Peyer's patch (tissue), 4 donors: ENCODE measurements around the gene RAD51B. TPM values are rescaled to one million over a fixed set of nuclear protein-coding genes. Genes with fewer than 3 reads are reported as not detected.

Experiments used
- DNase-seq, 3 donors: peaks; one replicate each; pipeline ENCODE4 v3.0.0-alpha.2; 2017 to 2019
- H3K27ac ChIP-seq, 4 donors: fragments of 200-600 bp; sonication (generic); one replicate each; pipeline ENCODE4 v1.5.1; 2016 to 2019
- H3K27me3 ChIP-seq, 2 donors: fragments of 200-600 bp; sonication (generic); one replicate each; pipeline ENCODE4 v1.5.1; 2019
- H3K36me3 ChIP-seq, 3 donors: fragments of 200-600 bp; sonication (generic); one replicate each; pipeline ENCODE4 v1.5.1; 2016 to 2019
- H3K4me1 ChIP-seq, 4 donors: fragments of 200-600 bp; sonication (generic); one replicate each; pipeline ENCODE4 v1.5.1; 2016 to 2019
- H3K4me3 ChIP-seq, 4 donors: fragments of 200-600 bp; sonication (generic); 1 replicate in 3 of 4; 2 replicates in 1 of 4; pipeline ENCODE4 v1.5.1; 2016 to 2019; ENCODE audit warnings: mild to moderate bottlenecking in 1 of 4
- H3K9me3 ChIP-seq, 4 donors: fragments of 200-600 bp; sonication (generic); one replicate each; pipeline ENCODE4 v1.5.1; 2016 to 2019; ENCODE audit warnings: mild to moderate bottlenecking in 1 of 4
- POLR2A ChIP-seq, 2 donors: fragments of 450-650 bp; IDR thresholded peaks; one replicate each; pipeline ENCODE4 v1.5.1; 2017; ENCODE audit warnings: antibody characterized with exemption in 2 of 2, mild to moderate bottlenecking in 2 of 2, moderate library complexity in 2 of 2
- total RNA-seq, 4 donors: library from RNA; depleted of rRNA; stranded (reverse); fragments of >200 nt; gene quantifications; one replicate each; pipeline ENCODE4 v1.1.0, GENCODE V29; 2016
- TF ChIP-seq, protein P1 (sequence below), 6 experiments: fragments of 450-650 bp in 4 of 6; fragments of 200-600 bp in 2 of 6; sonication (generic) in 1 of 6; IDR thresholded peaks; one replicate each; pipeline ENCODE4 v1.5.1; 2017 to 2019; ENCODE audit warnings: antibody characterized with exemption in 6 of 6, mild to moderate bottlenecking in 3 of 6, moderate library complexity in 1 of 6

Gene RAD51B
- total RNA-seq, 4 donors from 2014 or later: 12.6 to 103 (median 33.1) TPM

DNA sequence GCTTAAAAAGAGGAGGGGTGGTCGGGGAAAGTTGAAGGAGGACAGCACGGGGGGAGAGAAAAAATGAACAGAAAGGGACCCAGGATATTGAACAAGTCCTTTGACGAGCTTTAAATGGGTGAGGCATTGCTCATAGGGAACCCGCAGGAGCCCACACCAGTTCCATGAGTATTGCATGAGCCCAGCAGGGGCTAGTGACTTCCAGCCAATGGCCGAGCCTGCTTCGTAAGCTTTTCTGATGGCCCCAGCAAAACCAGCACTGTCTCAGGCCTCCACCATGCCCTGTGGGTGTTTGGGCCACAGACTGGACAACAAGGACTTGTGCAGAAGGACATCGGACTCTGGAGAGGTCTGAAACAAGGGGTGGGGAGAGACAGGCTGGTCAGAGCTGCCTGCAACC lies 863.7 kb downstream of the RAD51B start:
- H3K27ac ChIP-seq: peak overlapping the region; percentile 62 to 83 (median 76)
- DNase-seq: no peak
- peaks cover 0 to 38% (median 32%) of the 10 kb centered on the region in 4 donors for H3K4me1 ChIP-seq
- H3K36me3 ChIP-seq: no peaks in the 10 kb centered on the region
- H3K9me3 ChIP-seq: no peaks in the 10 kb centered on the region
- H3K27me3 ChIP-seq: no peaks in the 10 kb centered on the region
- TF ChIP-seq, protein P1, sequence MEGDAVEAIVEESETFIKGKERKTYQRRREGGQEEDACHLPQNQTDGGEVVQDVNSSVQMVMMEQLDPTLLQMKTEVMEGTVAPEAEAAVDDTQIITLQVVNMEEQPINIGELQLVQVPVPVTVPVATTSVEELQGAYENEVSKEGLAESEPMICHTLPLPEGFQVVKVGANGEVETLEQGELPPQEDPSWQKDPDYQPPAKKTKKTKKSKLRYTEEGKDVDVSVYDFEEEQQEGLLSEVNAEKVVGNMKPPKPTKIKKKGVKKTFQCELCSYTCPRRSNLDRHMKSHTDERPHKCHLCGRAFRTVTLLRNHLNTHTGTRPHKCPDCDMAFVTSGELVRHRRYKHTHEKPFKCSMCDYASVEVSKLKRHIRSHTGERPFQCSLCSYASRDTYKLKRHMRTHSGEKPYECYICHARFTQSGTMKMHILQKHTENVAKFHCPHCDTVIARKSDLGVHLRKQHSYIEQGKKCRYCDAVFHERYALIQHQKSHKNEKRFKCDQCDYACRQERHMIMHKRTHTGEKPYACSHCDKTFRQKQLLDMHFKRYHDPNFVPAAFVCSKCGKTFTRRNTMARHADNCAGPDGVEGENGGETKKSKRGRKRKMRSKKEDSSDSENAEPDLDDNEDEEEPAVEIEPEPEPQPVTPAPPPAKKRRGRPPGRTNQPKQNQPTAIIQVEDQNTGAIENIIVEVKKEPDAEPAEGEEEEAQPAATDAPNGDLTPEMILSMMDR (IDR thresholded peaks at IDR 0.05): no peak
- TF ChIP-seq POLR2A (IDR thresholded peaks at IDR 0.05): no peak
- H3K4me3 ChIP-seq: no peak overlapping the region

DNA sequence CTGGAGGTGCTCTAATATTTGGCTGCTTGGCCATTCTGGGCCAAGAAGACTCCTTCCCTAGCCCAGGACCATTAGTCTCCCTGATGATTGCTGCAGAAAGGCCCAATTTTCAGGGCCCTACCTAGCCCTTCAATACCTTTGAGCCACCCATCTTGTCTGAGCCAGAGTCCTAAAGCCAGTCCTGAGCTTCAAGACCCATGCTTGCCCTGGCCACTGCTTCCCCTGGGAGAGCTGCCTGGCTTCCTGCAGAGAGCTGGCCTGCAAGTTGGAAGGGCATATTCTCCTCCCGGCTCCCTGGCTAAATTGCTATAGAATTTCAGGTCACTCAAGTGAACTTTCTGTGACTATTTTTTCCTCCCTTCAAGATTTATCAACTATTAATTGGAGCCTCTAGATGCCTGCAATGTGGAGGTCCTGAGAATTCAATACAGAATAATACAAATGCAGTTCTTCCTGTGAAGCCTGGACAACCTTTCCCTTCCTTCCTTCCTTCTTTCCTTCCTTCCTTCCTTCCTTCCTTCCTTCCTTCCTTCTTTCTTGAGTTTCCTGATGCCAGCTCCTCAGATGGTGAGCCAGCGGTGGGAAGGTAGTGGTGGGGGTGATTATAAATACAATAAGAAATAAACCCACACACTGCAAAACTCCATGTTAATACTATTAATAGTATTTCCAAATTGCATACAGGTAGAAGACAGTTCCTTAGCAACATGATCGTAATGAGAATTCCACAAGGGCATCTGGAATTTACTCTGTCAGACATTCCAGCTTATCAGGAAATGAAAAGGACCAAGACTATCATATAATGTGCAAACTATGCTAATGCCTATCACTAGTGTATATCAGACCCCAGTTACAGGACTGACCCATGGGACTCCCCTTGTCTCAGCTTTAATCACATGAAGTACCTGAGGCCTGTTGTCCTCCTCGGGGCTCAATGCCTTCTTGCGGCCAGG lies 865.2 kb downstream of the RAD51B start:
- Histone ChIP-seq H3K27ac (peak overlapping the region; percentile 58 to 83 (median 80)), H3K4me3 (no peak overlapping the region), H3K27me3 (no peaks in the 10 kb centered on the region), H3K36me3 (no peaks in the 10 kb centered on the region), H3K4me1 (peaks cover 0 to 44% (median 37%) of the 10 kb centered on the region in 4 donors), H3K9me3 (no peaks in the 10 kb centered on the region)
- TF ChIP-seq POLR2A (IDR thresholded peaks at IDR 0.05): no peak
- TF ChIP-seq, protein P1 (IDR thresholded peaks at IDR 0.05): no peak
- DNase-seq: peak in 1 of 3 donors; percentile 47

GRCh38 chr14:68685419-68686204 lies 866.0 kb downstream of the RAD51B start:
- DNase-seq: peak in 2 of 3 donors; percentile 89 to 93

GRCh38 chr14:68686205-68686465 lies 866.6 kb downstream of the RAD51B start:
- H3K36me3 ChIP-seq: no peaks in the 10 kb centered on the region
- H3K4me3 ChIP-seq: no peak overlapping the region
- peaks cover 0 to 41% (median 34%) of the 10 kb centered on the region in 4 donors for H3K4me1 ChIP-seq
- peak overlapping the region; percentile 58 to 83 (median 80) for H3K27ac ChIP-seq
- H3K9me3 ChIP-seq: no peaks in the 10 kb centered on the region
- no peak for DNase-seq
- TF ChIP-seq, protein P1 (IDR thresholded peaks at IDR 0.05): no peak
- no peak for TF ChIP-seq POLR2A (IDR thresholded peaks at IDR 0.05)
- H3K27me3 ChIP-seq: no peaks in the 10 kb centered on the region

More at GRCh38 chr14:68685419-68686204, 866.0 kb downstream of the RAD51B start:
- Histone ChIP-seq H3K36me3 (no peaks in the 10 kb centered on the region), H3K27ac (peak overlapping the region; percentile 58 to 83 (median 80)), H3K4me1 (peaks cover 0 to 44% (median 36%) of the 10 kb centered on the region in 4 donors), H3K27me3 (no peaks in the 10 kb centered on the region), H3K9me3 (no peaks in the 10 kb centered on the region), H3K4me3 (no peak overlapping the region)
- TF ChIP-seq, protein P1 (IDR thresholded peaks at IDR 0.05): no peak
- no peak for TF ChIP-seq POLR2A (IDR thresholded peaks at IDR 0.05)

GRCh38 chr14:68686724-68687123 lies 867.1 kb downstream of the RAD51B start:
- H3K36me3 ChIP-seq: no peaks in the 10 kb centered on the region
- H3K4me1 ChIP-seq: peaks cover 0 to 38% (median 33%) of the 10 kb centered on the region in 4 donors
- H3K27me3 ChIP-seq: no peaks in the 10 kb centered on the region
- TF ChIP-seq, protein P1 (IDR thresholded peaks at IDR 0.05): no peak
- no peak for TF ChIP-seq POLR2A (IDR thresholded peaks at IDR 0.05)
- no peaks in the 10 kb centered on the region for H3K9me3 ChIP-seq
- peak in 1 of 3 donors; percentile 33 for DNase-seq
- H3K27ac ChIP-seq: peak overlapping the region in 1 of 4 donors; percentile 82
- no peak overlapping the region for H3K4me3 ChIP-seq
